LNCaP clone FGC (cell line): ENCODE data around the gene SMARCA2.

Experiments used
- DNase-seq: peaks from one replicate; pipeline ENCODE4 v3.0.0-alpha.2; 2011; ENCODE audit warnings: low read depth
- H3K4me3 ChIP-seq: 2 replicates; pipeline ENCODE4 v1.5.1; 2011; ENCODE audit warnings: mild to moderate bottlenecking, low read depth, low read length, control low read depth
- TF ChIP-seq, protein P1 (sequence below): IDR thresholded peaks from 2 replicates; pipeline ENCODE4 v1.5.1; 2012; ENCODE audit warnings: mild to moderate bottlenecking; ENCODE audit not compliant: control insufficient read depth, insufficient read depth; ENCODE audit errors: extremely low read depth

SMARCA2 gene

DNA sequence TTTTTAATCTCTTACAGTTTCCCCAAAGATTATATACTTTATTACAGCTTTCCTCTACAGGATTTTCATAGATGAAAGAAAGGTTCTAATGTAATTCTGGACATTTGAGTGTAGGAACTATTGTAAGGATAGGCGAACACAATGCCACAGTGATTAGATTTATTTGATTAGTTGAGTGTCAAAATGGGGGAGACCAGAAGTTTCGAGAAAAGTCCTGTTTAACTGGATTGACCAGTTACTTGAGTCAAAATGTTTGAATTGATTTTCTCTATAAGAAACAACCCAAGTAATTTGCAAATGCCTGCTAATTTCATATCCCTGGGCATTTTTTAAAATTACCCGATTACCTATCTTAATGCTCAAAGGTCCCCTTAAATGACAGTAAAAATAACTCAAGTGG lies 50.6 kb downstream of the SMARCA2 start:
- TF ChIP-seq, protein P1, sequence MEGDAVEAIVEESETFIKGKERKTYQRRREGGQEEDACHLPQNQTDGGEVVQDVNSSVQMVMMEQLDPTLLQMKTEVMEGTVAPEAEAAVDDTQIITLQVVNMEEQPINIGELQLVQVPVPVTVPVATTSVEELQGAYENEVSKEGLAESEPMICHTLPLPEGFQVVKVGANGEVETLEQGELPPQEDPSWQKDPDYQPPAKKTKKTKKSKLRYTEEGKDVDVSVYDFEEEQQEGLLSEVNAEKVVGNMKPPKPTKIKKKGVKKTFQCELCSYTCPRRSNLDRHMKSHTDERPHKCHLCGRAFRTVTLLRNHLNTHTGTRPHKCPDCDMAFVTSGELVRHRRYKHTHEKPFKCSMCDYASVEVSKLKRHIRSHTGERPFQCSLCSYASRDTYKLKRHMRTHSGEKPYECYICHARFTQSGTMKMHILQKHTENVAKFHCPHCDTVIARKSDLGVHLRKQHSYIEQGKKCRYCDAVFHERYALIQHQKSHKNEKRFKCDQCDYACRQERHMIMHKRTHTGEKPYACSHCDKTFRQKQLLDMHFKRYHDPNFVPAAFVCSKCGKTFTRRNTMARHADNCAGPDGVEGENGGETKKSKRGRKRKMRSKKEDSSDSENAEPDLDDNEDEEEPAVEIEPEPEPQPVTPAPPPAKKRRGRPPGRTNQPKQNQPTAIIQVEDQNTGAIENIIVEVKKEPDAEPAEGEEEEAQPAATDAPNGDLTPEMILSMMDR, result no peak
- no peak overlapping the region for H3K4me3 ChIP-seq

DNA sequence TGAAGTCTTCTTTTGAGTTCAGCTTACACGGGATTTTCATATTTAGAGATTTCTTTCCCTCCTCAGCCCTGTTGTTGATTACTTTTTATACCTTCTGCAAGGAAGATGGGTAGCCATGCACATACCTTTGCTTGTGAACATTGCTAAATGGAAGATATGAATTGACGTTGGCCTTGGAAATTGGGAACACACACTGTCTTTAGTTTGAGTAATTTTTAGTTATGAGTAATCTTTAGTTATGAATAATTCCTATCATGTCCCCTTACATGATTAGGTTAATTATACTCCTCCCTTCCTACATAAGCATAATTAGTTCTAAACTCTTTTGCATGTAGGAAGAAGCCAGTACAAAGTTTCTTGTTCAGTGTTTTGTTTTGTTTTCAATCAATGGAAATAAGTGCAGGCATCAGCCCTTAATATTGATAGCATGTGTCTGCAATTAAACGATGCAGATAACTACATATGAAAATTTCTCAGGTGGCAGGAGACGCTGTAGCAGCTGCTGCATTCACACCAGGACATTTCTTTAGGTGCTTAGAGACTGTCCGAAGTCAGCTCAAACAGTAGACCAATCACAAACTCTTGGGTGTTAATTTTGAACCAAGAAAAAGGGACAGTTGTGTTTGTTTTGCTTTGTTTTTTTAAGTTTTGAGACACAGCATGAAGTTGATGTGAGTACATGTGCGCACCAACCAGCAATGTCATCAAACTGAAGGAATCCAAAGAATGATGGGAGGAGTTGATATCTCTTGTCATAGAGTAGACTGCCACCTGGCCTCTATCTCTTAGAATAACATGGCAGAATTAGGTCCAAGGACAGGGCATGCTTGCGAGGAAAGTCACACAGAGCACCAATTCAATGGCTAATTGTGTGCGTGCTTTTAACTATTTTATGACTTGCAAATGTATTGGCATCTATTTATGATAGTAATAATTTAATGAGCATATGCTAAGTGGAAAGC lies 51.4 kb downstream of the SMARCA2 start:
- TF ChIP-seq, protein P1, result peak; percentile 50
- peak; percentile 14 for DNase-seq
- no peak overlapping the region for H3K4me3 ChIP-seq

More for the DNA sequence above, 50.6 kb downstream of the SMARCA2 start:
- DNase-seq, result no peak

DNA sequence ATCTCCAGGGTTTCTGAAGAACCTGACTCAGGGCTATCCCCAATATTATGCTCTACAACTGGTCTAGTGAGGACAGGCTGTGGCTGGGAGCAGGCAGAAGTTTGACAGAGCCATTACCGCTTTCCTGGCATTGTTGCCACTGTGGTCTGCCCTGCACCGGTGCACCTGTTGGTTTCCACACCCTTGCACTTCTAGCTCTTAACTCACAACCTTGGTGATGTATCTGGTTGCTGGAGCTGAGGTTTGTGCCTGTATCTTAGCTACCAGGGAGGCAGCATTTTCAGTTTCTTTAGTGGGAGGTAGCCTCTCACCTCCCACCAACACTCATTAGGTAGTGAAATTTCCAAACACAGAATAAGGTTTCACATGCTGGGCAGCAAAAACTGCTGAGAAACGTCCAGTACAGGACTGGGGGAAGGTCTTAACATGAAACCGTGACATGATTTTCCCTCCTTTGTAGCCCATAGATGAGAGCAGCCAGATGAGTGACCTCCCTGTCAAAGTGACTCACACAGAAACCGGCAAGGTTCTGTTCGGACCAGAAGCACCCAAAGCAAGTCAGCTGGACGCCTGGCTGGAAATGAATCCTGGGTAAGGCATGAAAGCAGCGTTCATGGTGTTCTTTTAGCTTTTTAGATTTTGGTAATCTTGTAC lies 57.7 kb downstream of the SMARCA2 start:
- TF ChIP-seq, protein P1, result no peak
- H3K4me3 ChIP-seq, result no peak overlapping the region

DNA sequence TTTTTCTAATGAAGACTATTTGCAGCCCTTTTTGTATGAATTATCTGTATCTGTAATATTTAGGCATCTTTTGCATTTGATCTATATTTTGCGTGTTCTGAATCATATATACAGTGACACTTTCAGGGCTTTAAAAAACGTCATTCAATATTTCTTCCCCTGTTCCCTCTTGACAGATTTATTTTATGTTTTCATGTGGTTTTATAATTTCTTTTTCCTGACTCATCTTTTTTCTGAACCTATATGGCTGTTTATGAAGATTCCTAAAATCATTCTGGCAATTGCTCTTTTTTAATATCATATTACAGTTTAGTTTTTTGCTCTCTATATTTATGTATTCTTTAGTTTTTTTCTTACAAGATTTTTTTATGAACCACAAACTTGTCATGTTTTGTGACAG lies 67.6 kb downstream of the SMARCA2 start:
- TF ChIP-seq, protein P1, result no peak
- H3K4me3 ChIP-seq, result no peak overlapping the region
- DNase-seq, result no peak

More for the DNA sequence above, 57.7 kb downstream of the SMARCA2 start:
- DNase-seq, result no peak

DNA sequence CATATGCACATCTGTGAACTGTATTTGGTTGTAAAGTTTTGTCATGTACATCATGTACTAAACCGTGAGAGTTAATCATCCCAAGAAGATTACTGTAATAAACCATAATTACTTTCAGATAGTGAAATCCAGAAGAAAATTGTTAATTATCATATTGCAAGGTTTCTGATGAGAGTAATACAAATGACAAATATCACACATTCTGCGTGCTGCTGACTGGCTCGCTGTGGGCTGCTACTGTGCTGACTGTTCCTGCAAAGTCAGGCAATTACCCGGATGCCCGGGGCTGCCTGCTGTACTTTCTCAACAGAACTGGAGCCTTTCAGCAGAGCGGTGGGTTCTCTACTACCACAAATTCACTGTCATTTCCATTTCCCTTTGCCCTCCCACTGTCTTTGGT lies 68.3 kb downstream of the SMARCA2 start:
- TF ChIP-seq, protein P1, result no peak
- no peak for DNase-seq
- H3K4me3 ChIP-seq, result no peak overlapping the region

DNA sequence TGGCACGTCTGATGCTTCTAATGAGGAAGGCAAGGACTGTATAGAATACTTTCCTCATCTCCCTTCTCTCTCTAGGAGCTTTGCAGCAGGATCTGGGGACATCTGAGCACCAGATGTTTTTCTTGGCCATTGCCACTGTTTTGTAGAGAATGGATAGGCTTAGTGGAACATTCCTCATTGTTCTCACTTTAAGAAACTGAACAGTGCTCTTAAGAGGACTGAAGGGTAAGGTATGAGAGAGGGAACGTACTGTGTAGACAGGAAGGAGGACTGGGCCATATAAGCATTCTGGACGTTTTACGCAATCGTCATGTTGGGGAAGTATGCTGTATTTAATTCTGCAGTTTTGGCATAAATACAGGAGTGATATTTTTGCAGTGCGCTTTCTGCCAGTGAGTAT lies 70.6 kb downstream of the SMARCA2 start:
- no peak overlapping the region for H3K4me3 ChIP-seq
- TF ChIP-seq, protein P1, result no peak
- no peak for DNase-seq
